Liver (tissue), 3 donors: Measurements from ENCODE around the gene HENMT1.

Experiments
- ATF3 ChIP-seq: IDR thresholded peaks from 2 replicates; pipeline ENCODE4 v1.6.1; 2016; ENCODE audit warnings: antibody characterized with exemption
- EGR1 ChIP-seq, 2 donors: IDR thresholded peaks; 2 replicates each; pipeline ENCODE4 v1.6.1; 2016 to 2018; ENCODE audit warnings: antibody characterized with exemption in 2 of 2, low read depth in 2 of 2
- FOXA1 ChIP-seq: IDR thresholded peaks from 2 replicates; pipeline ENCODE4 v1.6.1; 2016; ENCODE audit warnings: antibody characterized with exemption
- GABPA ChIP-seq, 2 donors: IDR thresholded peaks in 1 of 2; conservative IDR thresholded peaks in 1 of 2; 2 replicates each; pipeline ENCODE4 v1.6.1; 2016; ENCODE audit warnings: antibody characterized with exemption in 2 of 2, mild to moderate bottlenecking in 1 of 2, moderate library complexity in 1 of 2
- HNF4A ChIP-seq, 2 donors: conservative IDR thresholded peaks; 2 replicates each; pipeline ENCODE4 v1.6.1; 2016; ENCODE audit warnings: antibody characterized with exemption in 2 of 2, mild to moderate bottlenecking in 2 of 2
- NR2F2 ChIP-seq: IDR thresholded peaks from 2 replicates; pipeline ENCODE4 v1.6.1; 2016; ENCODE audit warnings: antibody characterized with exemption
- RAD21 ChIP-seq, 2 donors: IDR thresholded peaks; 2 replicates each; pipeline ENCODE4 v1.6.1; 2016; ENCODE audit warnings: antibody characterized with exemption in 2 of 2, mild to moderate bottlenecking in 2 of 2
- REST ChIP-seq: IDR thresholded peaks from 2 replicates; pipeline ENCODE4 v1.6.1; 2016; ENCODE audit warnings: antibody characterized with exemption, mild to moderate bottlenecking
- TAF1 ChIP-seq: conservative IDR thresholded peaks from 2 replicates; pipeline ENCODE4 v1.6.1; 2016; ENCODE audit warnings: antibody characterized with exemption, mild to moderate bottlenecking
- YY1 ChIP-seq: IDR thresholded peaks from 2 replicates; pipeline ENCODE4 v1.6.1; 2016; ENCODE audit warnings: antibody characterized with exemption, mild to moderate bottlenecking
- TF ChIP-seq, protein P1 (sequence below): fragments of 150-350 bp; IDR thresholded peaks from 2 replicates; pipeline ENCODE4 v1.5.1; 2017; ENCODE audit warnings: improper control_type of control experiment, low read depth, low read length; ENCODE audit not compliant: missing input control
- TF ChIP-seq, protein P2 (sequence below): IDR thresholded peaks from 2 replicates; pipeline ENCODE4 v1.6.1; 2016; ENCODE audit warnings: antibody characterized with exemption
- donor health status: healthy.
- donor health status: healthy.

DNA sequence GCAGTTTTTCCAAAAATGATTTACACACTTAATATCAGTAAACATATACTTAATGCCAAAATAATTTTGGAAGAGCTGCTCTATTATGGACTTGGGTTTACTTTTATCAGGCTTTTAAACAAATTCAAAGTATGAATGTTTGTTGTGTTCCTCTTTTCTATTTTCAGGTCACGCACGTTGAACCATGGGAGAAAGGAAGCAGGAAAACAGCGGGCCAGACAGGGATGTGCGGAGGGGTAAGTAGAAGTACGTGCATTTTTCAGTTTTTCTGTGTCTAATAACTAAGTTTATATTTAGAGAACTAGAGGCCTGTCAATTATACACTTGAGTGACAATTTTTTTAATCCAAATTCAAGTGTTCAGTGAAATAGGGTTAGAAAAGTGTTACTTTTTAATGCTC is 34.6 kb upstream of the HENMT1 start:
- TF ChIP-seq, protein P1, sequence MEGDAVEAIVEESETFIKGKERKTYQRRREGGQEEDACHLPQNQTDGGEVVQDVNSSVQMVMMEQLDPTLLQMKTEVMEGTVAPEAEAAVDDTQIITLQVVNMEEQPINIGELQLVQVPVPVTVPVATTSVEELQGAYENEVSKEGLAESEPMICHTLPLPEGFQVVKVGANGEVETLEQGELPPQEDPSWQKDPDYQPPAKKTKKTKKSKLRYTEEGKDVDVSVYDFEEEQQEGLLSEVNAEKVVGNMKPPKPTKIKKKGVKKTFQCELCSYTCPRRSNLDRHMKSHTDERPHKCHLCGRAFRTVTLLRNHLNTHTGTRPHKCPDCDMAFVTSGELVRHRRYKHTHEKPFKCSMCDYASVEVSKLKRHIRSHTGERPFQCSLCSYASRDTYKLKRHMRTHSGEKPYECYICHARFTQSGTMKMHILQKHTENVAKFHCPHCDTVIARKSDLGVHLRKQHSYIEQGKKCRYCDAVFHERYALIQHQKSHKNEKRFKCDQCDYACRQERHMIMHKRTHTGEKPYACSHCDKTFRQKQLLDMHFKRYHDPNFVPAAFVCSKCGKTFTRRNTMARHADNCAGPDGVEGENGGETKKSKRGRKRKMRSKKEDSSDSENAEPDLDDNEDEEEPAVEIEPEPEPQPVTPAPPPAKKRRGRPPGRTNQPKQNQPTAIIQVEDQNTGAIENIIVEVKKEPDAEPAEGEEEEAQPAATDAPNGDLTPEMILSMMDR: no peak
- TF ChIP-seq TAF1 (no peak), HNF4A (conservative IDR thresholded peaks at IDR 0.05) (no peak), GABPA (IDR thresholded peaks at IDR 0.05 in 1 of 2, conservative IDR thresholded peaks at IDR 0.05 in 1 of 2) (no peak), FOXA1 (no peak), ATF3 (no peak), RAD21 (IDR thresholded peaks at IDR 0.05) (no peak), EGR1 (IDR thresholded peaks at IDR 0.05; ENCODE audit: low read depth in 2 of 2) (no peak), YY1 (no peak), REST (no peak), NR2F2 (no peak)
- TF ChIP-seq, protein P2, sequence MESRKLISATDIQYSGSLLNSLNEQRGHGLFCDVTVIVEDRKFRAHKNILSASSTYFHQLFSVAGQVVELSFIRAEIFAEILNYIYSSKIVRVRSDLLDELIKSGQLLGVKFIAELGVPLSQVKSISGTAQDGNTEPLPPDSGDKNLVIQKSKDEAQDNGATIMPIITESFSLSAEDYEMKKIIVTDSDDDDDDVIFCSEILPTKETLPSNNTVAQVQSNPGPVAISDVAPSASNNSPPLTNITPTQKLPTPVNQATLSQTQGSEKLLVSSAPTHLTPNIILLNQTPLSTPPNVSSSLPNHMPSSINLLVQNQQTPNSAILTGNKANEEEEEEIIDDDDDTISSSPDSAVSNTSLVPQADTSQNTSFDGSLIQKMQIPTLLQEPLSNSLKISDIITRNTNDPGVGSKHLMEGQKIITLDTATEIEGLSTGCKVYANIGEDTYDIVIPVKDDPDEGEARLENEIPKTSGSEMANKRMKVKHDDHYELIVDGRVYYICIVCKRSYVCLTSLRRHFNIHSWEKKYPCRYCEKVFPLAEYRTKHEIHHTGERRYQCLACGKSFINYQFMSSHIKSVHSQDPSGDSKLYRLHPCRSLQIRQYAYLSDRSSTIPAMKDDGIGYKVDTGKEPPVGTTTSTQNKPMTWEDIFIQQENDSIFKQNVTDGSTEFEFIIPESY: no peak
